Prostate gland (tissue), 2 donors: ENCODE results near the gene YOD1.
A peak's percentile ranks its signal among the peaks of the same experiment; 100 is the strongest.

Experiments used
- CTCF ChIP-seq, 4 experiments: fragments of 200-600 bp in 2 of 4; fragments of 450-650 bp in 2 of 4; sonication (generic) in 2 of 4; IDR thresholded peaks; 1 replicate in 3 of 4; 2 replicates in 1 of 4; pipeline ENCODE4 v1.5.1; 2016 to 2019; ENCODE audit warnings: antibody characterized with exemption in 4 of 4, mild to moderate bottlenecking in 2 of 4, moderate library complexity in 2 of 4
- POLR2A ChIP-seq: fragments of 450-650 bp; IDR thresholded peaks from one replicate; pipeline ENCODE4 v1.6.1; 2016; ENCODE audit warnings: antibody characterized with exemption, mild to moderate bottlenecking
- POLR2AphosphoS5 ChIP-seq: sonication (generic); formaldehyde crosslinking; IDR thresholded peaks from one replicate; pipeline ENCODE4 v1.6.1; 2017; ENCODE audit warnings: antibody characterized with exemption

- peak; percentile 36 to 90 (median 86) for TF ChIP-seq CTCF (IDR thresholded peaks at IDR 0.05)
- no peak for TF ChIP-seq POLR2A
- TF ChIP-seq POLR2AphosphoS5: peak; percentile 68
Observed at GRCh38 chr1:207077470-207078377, 26.7 kb upstream of the YOD1 start.
